Smooth muscle cell (in vitro differentiated cells): ENCODE measurements around the gene HS3ST4. TPM values are rescaled to one million over a fixed set of nuclear protein-coding genes. Genes with fewer than 3 reads are reported as not detected.

Source experiments
- DNase-seq: peaks from one replicate; lab custom pipeline; 2025; ENCODE audit not compliant: unreplicated experiment; lab: John Stamatoyannopoulos, UW
- H2AFZ ChIP-seq: fragments of 200-600 bp; sonication (generic); 2 replicates; pipeline ENCODE4 v1.6.0; 2016; ENCODE audit warnings: antibody characterized with exemption, low read depth, mild to moderate bottlenecking
- H3F3A ChIP-seq: fragments of 200-600 bp; sonication (generic); 2 replicates; pipeline ENCODE4 v1.6.0; 2017; ENCODE audit warnings: antibody characterized with exemption, low read depth
- H3K27ac ChIP-seq: fragments of 200-600 bp; sonication (generic); 2 replicates; pipeline ENCODE4 v1.5.1; 2016; ENCODE audit warnings: low read depth, mild to moderate bottlenecking
- H3K27me3 ChIP-seq: fragments of 200-600 bp; sonication (generic); 2 replicates; pipeline ENCODE4 v1.6.1; 2016; ENCODE audit warnings: low read depth, mild to moderate bottlenecking
- H3K36me3 ChIP-seq: fragments of 200-600 bp; sonication (generic); 2 replicates; pipeline ENCODE4 v1.5.1; 2016; ENCODE audit warnings: low read depth
- H3K4me1 ChIP-seq: fragments of 200-600 bp; sonication (generic); 2 replicates; pipeline ENCODE4 v1.5.1; 2016; ENCODE audit warnings: low read depth
- H3K4me2 ChIP-seq: fragments of 200-600 bp; sonication (generic); 2 replicates; pipeline ENCODE4 v1.6.0; 2016; ENCODE audit warnings: mild to moderate bottlenecking
- H3K4me3 ChIP-seq: fragments of 200-600 bp; sonication (generic); 2 replicates; pipeline ENCODE4 v1.5.1; 2016; ENCODE audit warnings: mild to moderate bottlenecking
- H3K79me2 ChIP-seq: fragments of 200-600 bp; sonication (generic); 2 replicates; pipeline ENCODE4 v1.6.0; 2016; ENCODE audit warnings: low read depth, mild to moderate bottlenecking
- H3K9ac ChIP-seq: fragments of 200-600 bp; sonication (generic); 2 replicates; pipeline ENCODE4 v1.6.0; 2016; ENCODE audit warnings: low read depth
- H3K9me3 ChIP-seq: fragments of 200-600 bp; sonication (generic); replicated peaks from 2 replicates; pipeline ENCODE4 v1.5.1; 2016; ENCODE audit warnings: low read depth
- H4K20me1 ChIP-seq: fragments of 200-600 bp; sonication (generic); 2 replicates; pipeline ENCODE4 v1.6.0; 2016; ENCODE audit warnings: low read depth
- WGBS: methylation state at CpG from one replicate; pipeline ENCODE4 v1.1.7; 2016; ENCODE audit warnings: low lambda C conversion rate; 5-methylcytosine and 5-hydroxymethylcytosine counted together
- polyA plus RNA-seq: library from polyadenylated mRNA; unstranded; fragments of >200 nt; fragmentation: Nextera tagmentation; extraction: Ambion mirVana; gene quantifications from 2 replicates; pipeline ENCODE4 v1.2.1, GENCODE V29; 2016
- total RNA-seq: library from RNA; depleted of rRNA; stranded (reverse); fragments of >200 nt; gene quantifications from 2 replicates; pipeline ENCODE4 v1.2.3, GENCODE V29; 2014
- TF ChIP-seq, protein P1 (sequence below): fragments of 200-600 bp; sonication (generic); IDR thresholded peaks from 2 replicates; pipeline ENCODE4 v1.5.1; 2017; ENCODE audit warnings: borderline replicate concordance, mild to moderate bottlenecking, antibody characterized with exemption; ENCODE audit not compliant: insufficient read depth, poor library complexity, severe bottlenecking

HS3ST4 gene
- total and polyA plus RNA-seq, 2 experiments from 2014 or later: 0.29 to 2.2 TPM

- WGBS: 72% methylated on average over 5 of the region's 5 CpGs
- Histone ChIP-seq H3K4me2 (no peak overlapping the region), H3K4me1 (no peaks in the 10 kb centered on the region), H3K27ac (peak overlapping the region; percentile 55), H3K9ac (no peak overlapping the region), H3K27me3 (peaks cover 13% of the 10 kb centered on the region), H4K20me1 (no peaks in the 10 kb centered on the region), H3K4me3 (no peak overlapping the region), H2AFZ (no peak overlapping the region), H3K79me2 (no peaks in the 10 kb centered on the region), H3K9me3 (no peaks in the 10 kb centered on the region), H3K36me3 (no peaks in the 10 kb centered on the region), H3F3A (no peaks in the 10 kb centered on the region)
- no peak for DNase-seq
- TF ChIP-seq, protein P1, sequence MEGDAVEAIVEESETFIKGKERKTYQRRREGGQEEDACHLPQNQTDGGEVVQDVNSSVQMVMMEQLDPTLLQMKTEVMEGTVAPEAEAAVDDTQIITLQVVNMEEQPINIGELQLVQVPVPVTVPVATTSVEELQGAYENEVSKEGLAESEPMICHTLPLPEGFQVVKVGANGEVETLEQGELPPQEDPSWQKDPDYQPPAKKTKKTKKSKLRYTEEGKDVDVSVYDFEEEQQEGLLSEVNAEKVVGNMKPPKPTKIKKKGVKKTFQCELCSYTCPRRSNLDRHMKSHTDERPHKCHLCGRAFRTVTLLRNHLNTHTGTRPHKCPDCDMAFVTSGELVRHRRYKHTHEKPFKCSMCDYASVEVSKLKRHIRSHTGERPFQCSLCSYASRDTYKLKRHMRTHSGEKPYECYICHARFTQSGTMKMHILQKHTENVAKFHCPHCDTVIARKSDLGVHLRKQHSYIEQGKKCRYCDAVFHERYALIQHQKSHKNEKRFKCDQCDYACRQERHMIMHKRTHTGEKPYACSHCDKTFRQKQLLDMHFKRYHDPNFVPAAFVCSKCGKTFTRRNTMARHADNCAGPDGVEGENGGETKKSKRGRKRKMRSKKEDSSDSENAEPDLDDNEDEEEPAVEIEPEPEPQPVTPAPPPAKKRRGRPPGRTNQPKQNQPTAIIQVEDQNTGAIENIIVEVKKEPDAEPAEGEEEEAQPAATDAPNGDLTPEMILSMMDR: no peak
Observed at GRCh38 chr16:26149364-26150190, 457.8 kb downstream of the HS3ST4 start.

GRCh38 chr16:26155221-26155620, 463.5 kb downstream of the HS3ST4 start:
- 80% methylated on average over 1 of the region's 1 CpG for WGBS
- Histone ChIP-seq H3K4me1 (no peaks in the 10 kb centered on the region), H3K27me3 (no peaks in the 10 kb centered on the region)

DNA sequence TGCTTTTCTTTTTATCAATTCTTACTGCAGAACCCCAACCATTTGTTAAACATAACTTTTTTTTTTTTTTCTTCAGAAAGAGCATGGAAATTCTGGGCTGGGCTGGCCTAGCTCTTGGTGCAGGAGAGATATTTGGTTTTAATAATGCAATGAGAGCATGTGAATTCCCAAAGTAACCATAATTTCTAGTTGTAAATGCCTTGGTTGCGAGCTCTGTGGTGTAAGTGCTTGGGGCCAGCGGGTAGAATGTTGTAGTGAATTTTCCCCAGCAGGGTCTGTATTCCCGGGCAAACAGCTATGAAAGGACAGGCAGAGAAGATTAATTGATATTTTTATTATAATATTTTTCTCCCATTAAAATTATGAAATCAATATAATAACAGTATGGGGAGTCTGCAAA, 465.6 kb downstream of the HS3ST4 start:
- no peaks in the 10 kb centered on the region for H3K4me1 ChIP-seq
- no peaks in the 10 kb centered on the region for H4K20me1 ChIP-seq
- H2AFZ ChIP-seq: no peak overlapping the region
- no peak for DNase-seq
- no peaks in the 10 kb centered on the region for H3K27me3 ChIP-seq
- no peaks in the 10 kb centered on the region for H3K9me3 ChIP-seq
- TF ChIP-seq, protein P1: no peak
- H3K9ac ChIP-seq: no peak overlapping the region
- no peaks in the 10 kb centered on the region for H3K79me2 ChIP-seq
- H3F3A ChIP-seq: no peaks in the 10 kb centered on the region
- no peaks in the 10 kb centered on the region for H3K36me3 ChIP-seq
- H3K27ac ChIP-seq: no peak overlapping the region
- H3K4me3 ChIP-seq: no peak overlapping the region
- WGBS: 93% methylated on average over 3 of the region's 3 CpGs
- H3K4me2 ChIP-seq: no peak overlapping the region

More at GRCh38 chr16:26155221-26155620, 463.5 kb downstream of the HS3ST4 start:
- no peak overlapping the region for H3K4me3 ChIP-seq
- no peak overlapping the region for H3K9ac ChIP-seq
- H3K4me2 ChIP-seq: no peak overlapping the region
- no peaks in the 10 kb centered on the region for H4K20me1 ChIP-seq
- H3K27ac ChIP-seq: no peak overlapping the region
- TF ChIP-seq, protein P1: no peak
- no peaks in the 10 kb centered on the region for H3K79me2 ChIP-seq
- H2AFZ ChIP-seq: no peak overlapping the region
- H3K9me3 ChIP-seq: no peaks in the 10 kb centered on the region
- no peaks in the 10 kb centered on the region for H3K36me3 ChIP-seq
- H3F3A ChIP-seq: no peaks in the 10 kb centered on the region
- no peak for DNase-seq
